Stimulated activated CD8-positive, alpha-beta memory T cell treated with anti-CD3 and anti-CD28 coated beads, Interleukin-15, amount 100 ng/mL, for 24 hours (primary cell): ENCODE measurements around the gene FGF4.

ENCODE experiments used
- DNase-seq: peaks from one replicate; pipeline ENCODE4 v3.0.0-alpha.2; 2020; ENCODE audit warnings: low read depth

Gene FGF4, protein sequence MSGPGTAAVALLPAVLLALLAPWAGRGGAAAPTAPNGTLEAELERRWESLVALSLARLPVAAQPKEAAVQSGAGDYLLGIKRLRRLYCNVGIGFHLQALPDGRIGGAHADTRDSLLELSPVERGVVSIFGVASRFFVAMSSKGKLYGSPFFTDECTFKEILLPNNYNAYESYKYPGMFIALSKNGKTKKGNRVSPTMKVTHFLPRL

DNA sequence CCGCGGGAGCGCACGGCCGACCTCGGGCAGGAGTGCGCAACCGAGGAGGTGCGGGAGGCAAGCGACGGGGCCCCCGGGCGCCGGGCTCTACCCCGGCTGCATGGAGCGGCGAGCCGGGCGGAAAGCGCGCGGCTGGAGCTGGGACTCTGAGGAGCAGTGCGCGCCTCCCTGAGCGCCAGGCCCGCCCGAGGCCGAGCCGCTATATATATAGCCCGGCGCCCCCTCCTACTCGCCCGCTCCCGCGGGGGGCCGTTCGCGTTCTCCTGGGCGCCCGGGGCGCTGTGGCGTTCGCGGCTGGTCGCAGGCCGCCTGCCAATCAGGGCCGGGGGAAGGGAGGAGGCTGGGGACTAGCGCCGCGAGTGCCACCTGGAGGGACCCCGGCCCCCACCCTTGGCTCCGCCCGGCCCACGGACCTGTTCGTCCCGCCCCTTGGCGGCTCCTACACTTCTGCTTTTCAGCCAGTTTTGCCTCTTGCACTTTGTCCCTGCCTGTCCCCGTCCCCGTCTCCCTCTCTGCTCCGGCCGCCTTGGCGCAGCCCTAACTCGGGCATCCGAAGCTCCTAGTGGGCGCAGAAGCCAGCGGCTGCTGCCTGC, at the start of gene FGF4:
Gene FGF4, minus strand, starts transcription at position 179 of the 593 bp plus-strand sequence. CDS start 257 bp downstream, outside the sequence.
- no peak for DNase-seq

DNA sequence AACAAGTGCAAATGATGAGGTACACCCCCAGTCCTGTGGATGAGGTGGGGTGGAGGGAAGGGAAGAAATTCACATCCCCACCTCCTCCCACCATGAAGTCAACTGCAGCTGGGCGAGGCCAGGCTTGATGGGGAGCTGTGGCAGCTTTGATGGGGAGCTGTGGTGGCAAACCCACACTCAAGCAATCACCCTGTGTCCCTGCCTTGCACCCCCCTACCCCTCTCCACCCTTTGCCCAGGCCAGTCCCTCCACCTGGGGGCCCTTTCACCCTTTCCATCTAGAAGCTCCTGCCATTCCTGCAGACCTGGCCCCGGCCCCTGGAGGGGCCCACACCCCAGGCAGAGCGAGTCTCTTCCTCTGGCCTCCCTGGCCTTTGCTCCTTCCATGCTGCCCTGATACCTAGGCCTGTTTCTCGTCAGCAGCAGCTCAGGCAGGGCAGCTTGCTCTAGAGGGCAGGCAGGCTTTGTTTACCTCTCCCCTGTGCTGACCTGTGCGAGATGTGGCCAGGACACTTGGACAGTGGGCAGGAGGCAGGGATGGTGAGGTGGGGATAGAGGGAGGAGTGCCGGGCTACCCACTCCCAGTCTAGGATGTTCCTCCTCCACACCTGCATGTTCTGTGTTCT, 48.6 kb upstream of the FGF4 start:
- DNase-seq = no peak

DNA sequence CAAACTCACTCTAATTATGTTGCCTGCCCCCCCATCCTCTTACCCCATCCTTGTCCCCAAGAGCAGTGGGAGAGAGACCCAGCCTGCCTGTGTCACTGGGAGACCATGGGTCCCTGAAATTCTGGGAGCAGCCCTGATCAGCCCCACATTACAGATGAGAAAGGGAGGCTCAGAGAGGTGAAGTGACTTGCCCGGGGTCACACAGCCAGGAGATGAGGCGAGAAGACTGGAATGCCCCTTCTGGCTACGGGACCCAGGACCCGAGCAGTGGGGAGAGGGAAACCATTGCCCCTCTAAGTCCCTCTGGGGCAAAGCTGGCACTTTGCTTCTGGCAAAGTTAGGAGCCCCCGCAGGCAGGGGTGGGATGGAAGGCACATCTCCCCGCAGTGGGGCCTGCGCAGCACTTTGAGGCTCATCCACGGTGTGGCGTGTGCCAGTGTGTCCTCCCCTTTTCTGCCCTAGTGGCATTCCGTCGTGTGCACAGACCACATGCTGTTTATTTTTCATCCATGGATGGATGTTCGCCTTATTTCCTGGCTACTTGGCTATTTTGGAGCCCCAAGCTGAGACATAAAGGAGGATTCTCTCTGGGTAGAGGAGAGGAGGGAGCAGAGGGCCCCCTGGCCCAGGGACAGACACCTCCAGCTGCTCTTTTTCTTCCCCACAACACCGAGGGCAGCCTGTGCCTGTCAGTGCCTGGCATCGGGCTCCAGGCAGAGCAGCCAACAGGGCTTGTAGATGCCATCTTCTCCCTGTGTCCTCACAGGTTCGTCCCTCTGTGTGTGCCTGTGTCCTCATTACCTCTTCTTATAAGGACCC, 47.7 kb upstream of the FGF4 start:
- no peak for DNase-seq

DNA sequence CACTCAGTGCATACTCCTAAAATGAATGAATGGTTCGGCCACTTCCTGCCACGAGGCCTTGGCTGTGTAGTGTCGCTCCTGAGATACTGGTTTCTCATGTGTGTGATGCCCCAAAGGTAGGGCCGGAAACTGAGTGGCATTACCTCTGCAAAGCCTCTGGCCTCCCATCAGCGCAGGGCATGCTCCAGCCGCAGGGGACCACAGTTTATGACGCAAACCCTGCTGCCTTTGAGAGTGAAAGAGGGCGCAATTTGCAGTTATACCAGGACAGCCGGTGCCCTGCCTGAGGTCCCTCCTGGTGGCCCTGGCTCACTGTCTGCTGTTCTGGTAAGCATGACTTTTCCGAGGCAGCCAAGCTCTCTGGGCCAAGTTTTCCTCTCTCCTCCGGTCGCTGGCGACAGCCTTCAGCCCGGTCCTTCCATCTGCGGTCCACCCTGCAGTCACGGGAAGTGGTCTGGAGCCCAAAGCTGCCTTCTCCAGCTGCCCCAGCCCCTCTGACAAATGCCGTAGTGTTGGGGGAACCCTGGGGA, 46.4 kb upstream of the FGF4 start:
- no peak for DNase-seq

DNA sequence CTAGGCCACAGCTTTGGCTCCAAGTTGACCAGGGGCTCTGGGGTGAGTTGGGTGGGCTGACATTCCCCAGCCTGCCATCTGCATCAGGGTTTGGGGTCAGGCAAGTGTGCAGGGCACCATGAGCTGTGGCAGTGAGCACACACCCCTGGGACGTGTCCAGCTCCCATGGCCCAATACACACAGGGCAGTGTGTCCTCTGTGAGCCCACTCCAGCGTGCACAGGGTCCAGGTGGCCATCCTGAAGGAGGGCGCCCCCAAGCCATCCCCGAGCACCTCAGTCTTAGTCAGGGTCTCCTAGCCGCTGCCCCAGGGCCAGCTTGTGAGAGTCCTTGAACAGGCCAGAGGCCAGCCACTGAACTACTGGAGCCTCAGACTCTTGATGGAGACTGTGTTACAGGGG, 45.3 kb upstream of the FGF4 start:
- DNase-seq = no peak

DNA sequence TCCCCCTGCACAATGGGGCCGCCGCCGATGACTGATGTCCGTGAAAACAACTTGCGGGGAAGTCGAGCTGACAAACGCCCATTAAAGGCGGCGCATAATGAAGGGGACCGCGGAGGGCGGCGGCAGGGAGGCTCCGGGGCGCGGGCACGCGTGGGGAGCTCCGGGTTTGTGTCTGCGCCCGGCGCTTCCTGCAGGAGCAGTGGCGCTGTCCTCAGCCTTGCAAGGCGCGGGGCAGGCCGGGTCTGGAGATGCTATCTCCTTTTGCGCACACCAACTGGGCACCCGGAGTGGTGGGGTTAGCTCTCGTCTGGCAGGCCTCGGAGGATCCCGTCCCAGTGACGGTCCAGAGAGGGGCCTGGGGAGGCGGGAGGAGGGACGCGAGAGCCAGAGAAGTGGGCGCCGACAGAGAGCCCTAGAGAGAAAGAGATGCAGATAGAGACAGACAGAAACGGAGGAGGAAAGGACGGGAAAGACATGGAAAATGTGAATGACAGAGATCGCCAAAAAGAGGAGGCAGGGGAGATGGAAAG, 44.5 kb upstream of the FGF4 start:
- DNase-seq = no peak

DNA sequence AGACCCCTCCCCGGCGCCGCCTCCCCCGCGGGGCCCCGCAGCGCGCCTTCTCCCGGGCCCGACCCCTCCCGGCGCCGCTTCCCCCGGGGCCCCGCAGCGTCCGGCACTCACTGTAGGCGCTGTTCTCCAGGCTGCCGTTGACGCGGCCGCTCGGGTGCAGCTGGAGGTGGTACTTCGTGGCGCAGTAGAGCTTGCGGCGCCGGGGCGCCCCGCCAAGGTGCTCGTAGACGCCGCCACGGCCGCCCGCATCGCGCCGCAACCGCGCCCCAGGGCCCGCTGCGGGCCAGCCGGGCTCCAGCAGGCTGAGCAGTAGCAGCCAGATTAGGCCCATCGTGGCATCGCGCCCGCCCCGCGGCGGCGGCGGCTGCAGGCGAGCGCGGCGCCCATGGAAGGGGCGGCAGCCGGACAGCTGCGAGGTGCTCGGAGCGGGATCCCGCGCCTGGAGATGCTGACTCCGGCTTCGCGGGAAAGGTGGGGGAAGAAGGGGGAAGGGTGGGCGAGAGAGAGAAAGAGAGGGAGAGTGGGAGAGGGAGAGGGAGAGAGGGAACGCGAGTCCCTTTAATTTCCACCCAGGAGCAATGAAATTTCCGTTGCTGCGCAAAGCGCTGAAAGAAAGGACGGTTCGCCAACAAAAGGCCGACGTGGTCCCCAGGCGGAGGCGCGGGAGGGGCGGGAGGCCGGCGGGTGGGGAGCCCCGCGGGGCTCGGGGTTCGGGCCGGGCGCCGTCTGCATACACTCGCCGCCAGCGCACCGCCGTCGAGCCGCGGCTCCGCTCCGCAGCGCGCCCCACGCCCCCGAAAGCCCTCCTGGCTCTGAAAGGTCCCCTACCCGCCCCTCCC, 43.7 kb upstream of the FGF4 start, which contains the start of gene FGF3:
Gene FGF3, minus strand, starts transcription at position 814 of the 839 bp plus-strand sequence. Its CDS starts 483 bp downstream, at position 331.
- DNase-seq = no peak

DNA sequence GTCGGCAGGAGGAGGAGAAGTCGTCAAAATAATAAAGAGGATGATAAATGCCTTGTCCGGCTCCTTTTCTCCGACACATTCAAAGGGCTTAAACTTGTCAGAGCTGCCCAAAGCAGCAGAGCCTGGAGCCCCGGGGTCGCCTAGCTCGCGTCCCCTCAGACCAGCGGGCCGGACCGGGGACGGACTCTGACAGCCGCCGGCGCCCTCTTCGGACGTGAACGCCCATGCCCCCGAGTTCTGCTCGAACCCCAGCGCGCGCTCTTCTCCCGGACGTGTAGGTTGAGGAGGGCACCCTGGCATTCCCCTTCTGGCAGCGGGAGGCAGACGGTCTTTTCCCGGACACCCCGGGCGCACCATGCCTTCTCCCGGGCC, 43.1 kb upstream of the FGF4 start:
- no peak for DNase-seq

DNA sequence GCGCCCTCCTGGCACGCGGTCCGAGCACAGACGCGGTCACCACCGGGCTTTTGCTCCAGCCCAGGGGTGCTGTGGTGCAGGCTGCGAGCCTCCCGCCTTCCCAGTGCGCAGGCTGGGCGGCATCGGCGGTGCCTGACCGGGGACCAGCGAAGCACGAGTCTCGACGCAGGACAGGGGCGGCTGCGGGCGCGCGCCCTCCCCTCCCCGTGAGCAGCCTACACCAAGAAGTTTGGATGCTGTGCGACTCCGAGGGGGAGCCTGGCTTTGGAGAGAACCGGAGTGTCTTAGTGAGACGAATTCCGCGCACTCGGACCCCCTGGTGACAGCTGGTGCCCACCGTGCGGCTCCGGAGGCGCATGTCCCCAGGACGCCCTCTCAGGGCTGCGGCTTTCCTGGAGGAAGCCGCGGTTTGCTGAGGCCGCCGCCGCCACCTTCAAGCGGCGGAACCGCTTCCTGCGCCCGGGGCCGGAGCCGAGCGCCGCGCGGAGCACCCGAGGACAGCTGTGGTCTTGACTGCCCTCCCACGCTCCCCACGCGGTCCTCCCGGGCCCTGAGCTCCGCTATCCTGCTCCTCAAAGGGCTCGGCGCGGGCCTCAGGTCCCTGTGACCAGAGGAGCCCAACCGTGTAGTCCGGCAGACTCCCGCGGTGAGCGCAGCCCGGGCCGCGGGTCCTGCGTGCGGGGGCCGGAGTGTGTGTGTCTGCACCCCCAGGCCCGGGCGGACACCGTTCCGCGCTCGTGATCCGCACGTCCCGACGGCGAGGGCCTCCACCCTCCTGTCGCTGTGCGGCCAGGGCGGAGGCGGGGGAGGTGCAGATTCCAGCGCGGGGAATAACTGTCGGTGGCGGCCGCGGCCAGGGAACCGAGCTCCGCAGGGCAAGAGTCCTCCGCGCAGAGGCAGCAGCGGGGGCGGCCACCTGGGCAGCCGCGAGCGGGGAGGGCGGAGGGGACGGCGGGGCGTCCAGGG, 42.4 kb upstream of the FGF4 start:
- DNase-seq = no peak

DNA sequence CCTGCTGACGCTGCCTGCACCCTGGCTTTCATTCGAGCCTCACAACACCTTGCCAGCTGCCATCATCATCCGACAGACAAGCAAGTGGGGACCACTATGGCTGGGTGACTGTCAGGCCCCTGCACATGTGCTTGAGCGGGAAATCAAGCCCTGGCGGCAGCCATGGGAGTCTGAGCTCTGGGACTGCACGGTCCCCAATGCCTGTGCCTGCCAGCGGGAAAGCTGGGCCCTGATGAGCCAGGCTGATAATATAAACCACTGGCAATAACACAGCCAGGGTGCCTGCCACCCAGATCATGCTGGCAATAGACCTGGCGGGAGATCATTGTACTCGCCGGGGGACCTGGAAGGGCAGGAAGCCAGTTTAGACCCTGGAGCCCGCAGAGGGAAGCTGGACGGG, 41.5 kb upstream of the FGF4 start:
- no peak for DNase-seq

DNA sequence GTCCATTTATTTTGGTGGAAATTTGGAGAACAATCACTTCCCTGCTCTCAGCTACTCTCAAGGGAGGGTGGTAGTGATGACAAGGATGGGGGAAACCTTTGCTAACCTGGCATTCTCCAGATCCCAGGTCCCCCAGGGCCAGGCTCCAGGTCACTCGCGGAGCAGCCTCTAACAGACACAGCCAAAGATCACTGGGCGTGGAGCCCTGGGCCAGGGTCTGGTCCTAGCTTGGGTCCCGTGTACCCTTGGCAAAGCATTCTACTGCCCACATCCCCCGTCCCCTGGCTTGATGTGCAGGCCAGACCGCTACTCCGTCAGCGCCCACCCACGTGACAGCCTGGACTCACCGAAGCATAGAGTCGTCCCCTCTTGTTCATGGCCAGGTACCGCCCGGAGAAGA, 40.8 kb upstream of the FGF4 start:
- DNase-seq = no peak

DNA sequence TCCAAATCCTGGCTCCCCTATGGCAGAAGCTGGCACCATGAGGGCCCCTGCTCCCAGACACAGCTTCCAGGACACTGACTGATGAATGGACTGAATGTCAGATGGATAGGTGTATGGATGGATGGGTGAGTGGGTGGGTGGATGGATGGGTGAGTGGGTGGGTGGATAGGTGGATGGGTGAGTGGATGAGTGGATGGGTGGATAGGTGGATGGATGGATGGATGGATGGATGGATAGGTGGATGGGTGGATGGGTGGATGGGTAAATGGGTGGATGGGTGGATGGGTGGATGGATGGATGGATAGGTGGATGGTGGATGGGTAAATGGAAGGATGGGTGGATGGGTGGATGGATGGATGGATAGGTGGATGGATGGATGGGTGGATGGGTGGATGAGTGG, 39.8 kb upstream of the FGF4 start:
- no peak for DNase-seq

DNA sequence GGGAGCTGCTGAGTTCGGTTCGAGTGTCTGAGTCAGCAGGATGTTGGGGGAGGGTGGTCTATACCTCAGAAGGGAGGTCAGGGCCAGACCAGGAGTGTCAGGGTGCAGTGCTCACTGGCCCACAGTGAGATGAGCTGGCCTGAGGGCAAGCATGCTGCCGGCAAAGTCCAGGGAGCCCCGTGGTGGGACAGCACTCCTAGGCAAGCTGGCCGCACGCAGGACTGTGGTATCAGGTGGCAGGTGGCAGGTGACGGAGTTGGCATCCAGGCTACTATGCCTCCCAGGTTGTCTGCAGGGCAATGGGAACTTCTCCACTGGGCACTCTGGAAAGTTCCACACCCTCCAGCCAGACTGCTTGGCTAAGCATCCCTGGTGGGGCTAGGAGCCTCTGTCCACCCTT, 39.3 kb upstream of the FGF4 start:
- no peak for DNase-seq

DNA sequence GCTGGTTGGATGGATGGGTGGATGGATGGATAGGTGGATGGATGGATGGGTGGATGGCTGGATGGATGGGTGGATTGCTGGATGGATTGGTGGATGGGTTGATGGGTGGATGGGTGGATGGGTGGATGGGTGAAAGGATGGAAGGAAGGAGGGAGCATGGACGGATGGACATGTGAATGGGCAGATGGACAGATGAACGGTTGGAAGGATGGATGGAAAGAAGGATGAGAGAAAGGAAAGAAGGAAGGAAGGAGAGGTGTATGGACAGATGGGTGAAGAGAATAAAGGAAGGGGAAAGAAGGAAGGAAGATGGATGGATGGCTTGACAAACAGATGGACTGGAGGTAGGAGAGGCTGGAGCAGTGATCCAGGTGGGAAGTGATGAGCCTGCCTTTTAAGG, 38.7 kb upstream of the FGF4 start:
- no peak for DNase-seq

DNA sequence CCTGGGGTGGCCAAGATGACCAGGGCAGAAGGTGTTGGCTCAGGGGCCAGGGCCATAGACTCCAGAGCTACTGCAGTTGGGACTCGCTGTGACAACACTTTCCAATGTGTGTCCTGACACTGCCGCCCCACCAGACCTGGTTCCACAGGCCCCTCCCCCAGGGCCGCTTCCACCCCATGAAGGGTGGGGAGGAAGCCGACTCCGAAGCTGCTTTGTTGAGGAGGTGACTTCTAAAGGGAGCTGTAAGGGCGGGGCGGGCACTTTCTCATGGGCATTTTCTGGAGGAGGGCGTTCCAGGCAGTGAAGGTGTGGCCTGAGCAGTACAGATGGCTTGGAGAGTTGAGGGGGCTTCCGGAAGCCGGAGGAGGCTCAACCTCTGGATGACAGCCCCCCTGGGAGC, 37.8 kb upstream of the FGF4 start:
- DNase-seq = no peak

DNA sequence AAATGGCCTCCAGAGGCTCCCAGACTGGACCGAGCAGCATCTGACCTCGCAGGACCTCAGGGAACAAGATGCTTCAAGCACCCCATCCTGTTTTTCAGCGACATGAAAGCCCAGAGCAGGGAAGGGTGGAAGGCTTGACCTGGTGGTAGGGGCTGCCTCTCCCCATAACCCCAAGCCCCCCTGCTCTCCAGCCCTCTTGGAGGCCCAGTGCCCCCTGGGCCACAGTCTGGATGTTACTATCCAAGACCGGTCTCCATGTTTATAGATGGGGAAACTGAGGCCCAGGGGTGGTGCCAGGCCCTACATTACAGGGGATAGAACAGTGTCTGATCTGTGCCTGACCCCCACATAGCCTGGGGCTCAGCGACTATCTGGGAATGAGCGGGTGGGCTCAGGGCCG, 37.1 kb upstream of the FGF4 start:
- DNase-seq = no peak

DNA sequence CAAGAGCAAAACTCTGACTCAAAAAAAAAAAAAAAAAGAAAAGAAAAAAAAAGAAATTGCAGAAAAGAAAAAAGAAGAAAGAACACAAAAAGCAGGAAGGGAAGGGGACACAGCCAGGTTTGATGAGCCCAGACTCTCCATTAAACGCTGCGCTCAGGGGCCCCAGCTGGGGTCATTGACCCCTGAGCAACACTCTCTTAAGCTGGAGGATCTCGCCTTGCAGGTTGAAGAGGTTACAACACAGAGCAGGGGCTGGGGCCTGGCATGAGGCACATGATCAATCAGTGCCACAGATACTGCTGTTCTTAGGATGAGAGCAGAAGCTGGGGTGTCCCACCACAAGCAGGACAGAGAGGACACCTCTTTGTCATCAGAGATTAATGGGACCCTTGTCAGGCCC, 36.3 kb upstream of the FGF4 start:
- no peak for DNase-seq

DNA sequence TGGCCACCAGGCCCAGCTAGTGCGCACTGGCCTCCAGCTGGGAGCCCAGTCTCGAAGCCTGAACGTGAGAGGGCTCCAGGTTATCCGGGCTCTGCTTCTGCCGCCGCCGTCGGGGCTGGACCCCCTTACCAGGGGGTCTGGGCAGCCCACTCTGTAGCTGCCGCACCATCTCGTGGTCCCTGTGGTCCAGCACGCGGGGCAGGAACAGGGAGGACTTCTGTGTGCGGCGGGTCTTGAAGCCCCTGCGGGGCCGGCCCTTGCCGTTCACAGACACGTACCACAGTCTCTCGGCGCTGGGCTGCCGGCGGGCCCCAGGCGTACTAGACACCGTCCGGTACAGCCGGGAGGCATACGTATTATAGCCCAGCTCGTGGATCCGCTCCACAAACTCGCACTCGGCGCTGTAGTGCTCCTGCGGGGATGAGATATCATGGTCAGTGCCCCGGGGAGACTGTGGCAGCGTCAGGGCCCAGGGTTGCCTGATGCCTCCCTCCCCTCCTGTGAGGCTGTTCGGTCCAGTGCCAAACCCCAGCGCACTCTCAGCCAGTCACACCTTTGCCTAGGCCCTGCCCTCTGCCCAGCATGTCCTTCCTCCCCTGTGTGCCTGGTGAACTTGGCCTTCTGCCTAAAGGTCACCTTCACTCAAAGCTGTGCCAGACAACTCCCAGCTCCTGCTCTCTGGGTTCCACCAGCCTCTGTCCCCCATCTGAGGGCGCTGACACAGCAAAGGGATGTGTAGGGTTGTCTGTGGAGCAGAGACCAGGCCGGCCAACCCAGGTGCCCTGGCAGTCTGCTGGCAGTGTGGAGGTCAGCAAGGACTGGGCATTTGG, 35.4 kb upstream of the FGF4 start:
- DNase-seq = no peak

DNA sequence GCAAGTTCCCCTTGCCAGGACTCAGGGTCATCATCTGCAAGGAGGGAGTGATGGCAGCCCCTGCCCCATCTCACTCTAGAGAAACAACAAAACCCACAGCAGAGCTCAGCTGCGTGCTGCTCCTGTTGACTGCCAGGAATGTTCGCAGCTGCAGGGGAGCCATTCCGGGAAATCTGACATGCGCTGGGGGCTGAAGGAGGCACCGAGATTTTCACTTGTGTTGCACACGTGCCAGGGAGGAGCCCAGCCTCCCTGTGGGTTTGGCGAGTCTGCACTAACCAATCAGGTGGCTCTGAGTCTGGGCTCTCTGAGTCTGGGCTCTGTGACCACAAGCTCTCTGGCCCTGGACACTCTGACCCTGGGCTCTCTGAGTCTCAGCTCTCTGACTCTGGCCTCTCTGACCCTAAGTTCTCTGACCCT, 33.5 kb upstream of the FGF4 start:
- no peak for DNase-seq
